Fibroblast of pulmonary artery (primary cell): ENCODE measurements around the gene CDK14.

Experiments
- DNase-seq: peaks from one replicate; pipeline ENCODE4 v3.0.0-alpha.2; 2010; ENCODE audit warnings: low read depth
- H3K4me3 ChIP-seq: replicated peaks from 2 replicates; pipeline ENCODE4 v1.5.1; 2011; ENCODE audit warnings: low read depth, mild to moderate bottlenecking, control low read depth, low read length, moderate library complexity
- TF ChIP-seq, protein P1 (sequence below): IDR thresholded peaks from 2 replicates; pipeline ENCODE4 v1.5.1; 2011; ENCODE audit warnings: mild to moderate bottlenecking, control low read depth, low read length, inconsistent platforms; ENCODE audit errors: missing control alignments

CDK14 gene

DNA sequence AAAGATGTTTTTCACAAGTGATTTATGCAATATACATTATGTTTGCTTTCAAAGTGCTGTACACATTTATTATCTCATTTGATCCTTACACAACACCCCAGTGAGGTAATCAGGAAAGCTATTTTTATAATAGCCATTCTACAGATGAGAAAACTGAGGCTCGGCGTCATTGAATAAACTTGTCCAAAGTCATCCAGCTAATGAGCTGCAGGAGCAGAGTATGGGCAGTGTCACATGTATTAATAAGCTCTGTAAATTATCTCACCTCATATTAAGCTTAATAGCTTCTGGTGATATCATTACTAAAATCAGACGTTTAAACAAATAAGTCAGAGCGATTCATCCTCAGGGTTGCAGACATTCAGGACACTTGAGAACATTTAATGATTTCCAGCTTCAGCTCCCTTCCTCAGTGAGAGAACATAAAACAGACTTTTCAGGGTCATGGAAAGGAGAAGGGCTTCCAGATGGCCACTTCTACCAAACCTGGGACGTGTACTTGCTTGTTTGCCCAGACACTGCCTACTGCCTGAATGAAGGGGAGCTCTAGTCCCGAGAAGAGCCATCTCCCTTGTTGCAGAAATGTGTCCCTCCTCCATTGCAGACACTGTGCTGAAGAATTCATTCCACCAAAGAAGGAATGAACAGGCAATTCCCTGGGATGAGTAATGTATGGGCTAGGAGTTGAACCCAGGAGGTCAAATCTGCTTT is 647.6 kb downstream of the CDK14 start:
- no peak overlapping the region for H3K4me3 ChIP-seq
- TF ChIP-seq, protein P1, sequence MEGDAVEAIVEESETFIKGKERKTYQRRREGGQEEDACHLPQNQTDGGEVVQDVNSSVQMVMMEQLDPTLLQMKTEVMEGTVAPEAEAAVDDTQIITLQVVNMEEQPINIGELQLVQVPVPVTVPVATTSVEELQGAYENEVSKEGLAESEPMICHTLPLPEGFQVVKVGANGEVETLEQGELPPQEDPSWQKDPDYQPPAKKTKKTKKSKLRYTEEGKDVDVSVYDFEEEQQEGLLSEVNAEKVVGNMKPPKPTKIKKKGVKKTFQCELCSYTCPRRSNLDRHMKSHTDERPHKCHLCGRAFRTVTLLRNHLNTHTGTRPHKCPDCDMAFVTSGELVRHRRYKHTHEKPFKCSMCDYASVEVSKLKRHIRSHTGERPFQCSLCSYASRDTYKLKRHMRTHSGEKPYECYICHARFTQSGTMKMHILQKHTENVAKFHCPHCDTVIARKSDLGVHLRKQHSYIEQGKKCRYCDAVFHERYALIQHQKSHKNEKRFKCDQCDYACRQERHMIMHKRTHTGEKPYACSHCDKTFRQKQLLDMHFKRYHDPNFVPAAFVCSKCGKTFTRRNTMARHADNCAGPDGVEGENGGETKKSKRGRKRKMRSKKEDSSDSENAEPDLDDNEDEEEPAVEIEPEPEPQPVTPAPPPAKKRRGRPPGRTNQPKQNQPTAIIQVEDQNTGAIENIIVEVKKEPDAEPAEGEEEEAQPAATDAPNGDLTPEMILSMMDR = no peak
- no peak for DNase-seq

DNA sequence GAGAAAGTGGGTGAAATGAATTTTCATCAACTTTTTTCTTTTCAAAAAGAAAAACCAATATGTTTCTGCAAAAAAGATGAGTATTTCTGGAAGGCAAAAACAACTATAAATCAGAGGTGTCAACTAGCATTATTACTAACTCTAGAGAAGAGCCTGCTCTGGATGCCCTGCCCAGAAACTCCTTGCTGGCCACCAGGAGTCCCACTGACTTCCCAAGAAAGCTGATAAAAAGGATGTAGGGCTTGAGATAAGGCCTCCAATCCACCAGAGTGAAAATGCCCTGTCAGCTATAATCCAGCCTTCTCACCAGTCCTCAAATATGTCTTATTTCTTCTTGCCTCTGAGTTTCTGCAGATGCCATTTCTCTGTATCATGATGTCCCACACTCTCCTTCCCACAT is 651.4 kb downstream of the CDK14 start:
- no peak overlapping the region for H3K4me3 ChIP-seq
- TF ChIP-seq, protein P1 = no peak
- DNase-seq = no peak

DNA sequence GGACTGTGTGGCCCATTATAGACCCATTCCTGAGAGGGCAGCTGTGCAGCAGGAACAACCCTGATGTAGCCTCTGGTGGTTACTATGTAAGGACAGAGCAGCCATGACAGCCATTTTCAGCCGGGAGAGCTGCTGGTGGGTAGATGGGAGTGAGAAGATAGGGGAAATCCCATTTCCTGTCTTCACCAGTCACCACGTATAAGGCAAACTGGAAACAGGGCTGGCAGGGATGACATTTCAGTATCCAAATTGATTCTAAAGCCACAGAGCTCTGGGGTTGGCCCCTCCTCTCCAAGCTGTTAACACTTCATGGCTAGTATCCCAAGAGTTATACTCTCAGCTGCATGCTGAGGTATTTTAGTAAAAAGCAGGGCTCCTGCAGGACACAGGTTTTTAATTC is 652.9 kb downstream of the CDK14 start:
- no peak for DNase-seq
- TF ChIP-seq, protein P1 = no peak
- no peak overlapping the region for H3K4me3 ChIP-seq

DNA sequence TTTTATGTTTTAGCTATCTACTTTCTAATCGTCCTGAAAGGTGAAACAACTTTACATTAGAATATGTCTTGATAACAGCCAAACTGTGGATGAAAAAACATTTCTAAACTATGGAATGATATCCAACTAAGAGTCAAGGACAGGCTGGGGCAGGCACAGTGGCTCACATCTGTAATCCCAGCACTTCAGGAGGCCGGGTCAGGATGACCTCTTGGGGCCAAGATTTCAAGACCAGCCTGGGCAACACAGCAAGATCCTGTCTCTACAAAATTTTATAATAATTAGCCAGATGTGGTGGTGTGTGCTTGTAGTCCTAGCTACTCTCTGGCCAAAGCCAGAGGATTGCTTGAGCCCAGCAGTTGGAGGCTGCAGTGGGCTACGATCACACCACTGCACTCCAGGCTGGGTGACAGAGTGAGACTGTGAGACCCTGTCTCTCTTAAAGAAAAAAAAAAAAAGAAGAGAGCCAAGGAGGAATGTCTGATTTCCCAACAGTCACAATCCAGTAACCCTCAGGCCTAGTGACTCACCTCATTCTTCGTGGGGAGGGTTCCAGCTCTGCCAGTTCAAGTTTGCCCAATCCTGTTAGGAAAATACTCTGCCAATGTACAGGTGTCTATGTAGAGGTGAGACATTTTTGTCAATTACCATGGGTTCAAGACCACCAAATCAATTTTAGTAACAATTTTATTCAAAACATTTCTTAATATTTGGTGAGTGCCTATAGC is 653.5 kb downstream of the CDK14 start:
- peak; percentile 73 for DNase-seq
- TF ChIP-seq, protein P1 = no peak

DNA sequence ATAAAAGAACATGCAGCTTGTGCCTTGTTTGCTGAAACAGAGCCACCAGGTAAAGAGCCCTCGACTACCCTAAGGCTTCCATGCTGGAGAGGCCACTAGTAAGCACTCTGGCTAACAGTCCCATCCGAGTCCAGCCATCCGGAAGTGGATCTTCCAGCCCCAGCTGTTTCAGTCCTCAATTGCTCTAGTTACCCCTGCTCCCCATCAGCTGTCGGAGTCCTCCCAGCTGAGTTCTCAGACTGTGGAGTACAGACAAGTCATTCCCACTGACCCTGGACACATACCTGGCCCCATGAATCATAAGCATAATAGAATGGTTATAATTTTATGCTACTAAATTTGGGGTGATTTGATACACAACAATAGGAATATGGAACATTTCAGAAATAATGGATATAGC is 654.6 kb downstream of the CDK14 start:
- no peak overlapping the region for H3K4me3 ChIP-seq
- TF ChIP-seq, protein P1 = no peak
- no peak for DNase-seq

More for the DNA sequence above, 653.5 kb downstream of the CDK14 start:
- no peak overlapping the region for H3K4me3 ChIP-seq

DNA sequence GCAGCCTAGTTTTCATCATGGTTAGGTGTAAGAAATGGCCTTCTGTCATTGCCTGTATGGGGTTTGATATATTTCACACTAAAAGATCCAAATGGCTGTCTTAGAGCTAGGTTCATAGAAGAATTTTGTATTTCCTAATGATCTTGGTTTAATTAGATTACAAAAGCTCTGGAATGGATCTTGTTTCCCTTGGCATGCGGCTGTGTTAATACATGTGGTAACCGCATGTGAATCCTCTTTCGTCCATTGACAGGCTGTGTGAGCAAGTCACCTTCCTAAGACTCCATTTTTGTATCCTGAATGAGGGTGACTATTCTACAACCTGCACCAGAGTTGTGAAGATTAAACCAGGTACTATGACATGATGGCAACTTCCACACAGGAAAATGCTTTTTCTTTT is 655.8 kb downstream of the CDK14 start:
- DNase-seq = no peak
- TF ChIP-seq, protein P1 = no peak
- H3K4me3 ChIP-seq = no peak overlapping the region
